BJ (cell line): Measurements from ENCODE around the gene CCL20. TPM values are rescaled to one million over a fixed set of nuclear protein-coding genes. Genes with fewer than 3 reads are reported as not detected.
"Not testable (repeated sequence)": the region's sequence is repeated elsewhere in the genome, so short reads cannot be mapped to it uniquely, and the experiment has no call there.

Source experiments
- CTCF ChIA-PET: fragments of 350-600 bp; formaldehyde crosslinking; extraction: SDS; loops from one replicate; lab custom pipeline; 2021; ENCODE audit warnings: antibody characterized with exemption, inconsistent platforms; lab: Yijun Ruan, JAX
- POLR2A ChIA-PET: fragments of 300-600 bp; sonication (Branson Sonifier 250); formaldehyde crosslinking; extraction: SDS; loops from one replicate; lab custom pipeline; 2021; ENCODE audit warnings: antibody characterized with exemption; lab: Charles Lee
- DNase-seq: peaks from one replicate; pipeline ENCODE4 v3.0.0-alpha.2; 2011; ENCODE audit warnings: low read depth
- H3K27me3 ChIP-seq: 2 replicates; pipeline ENCODE4 v1.6.0; 2011; ENCODE audit warnings: low read length; ENCODE audit not compliant: control insufficient read depth, insufficient read depth
- H3K36me3 ChIP-seq: 2 replicates; pipeline ENCODE4 v1.5.1; 2011; ENCODE audit warnings: low read length; ENCODE audit not compliant: control insufficient read depth, insufficient read depth
- H3K4me3 ChIP-seq: 2 replicates; pipeline ENCODE4 v1.5.1; 2011; ENCODE audit warnings: low read depth, mild to moderate bottlenecking, control low read depth, low read length
- CTCF ChIP-seq: IDR thresholded peaks from 2 replicates; pipeline ENCODE4 v1.5.1; 2011; ENCODE audit warnings: low read depth, mild to moderate bottlenecking, control low read depth, inconsistent platforms, low read length, moderate library complexity; ENCODE audit not compliant: insufficient read depth
- polyA plus RNA-seq: library from polyadenylated mRNA; depleted of rRNA; stranded (reverse); fragments of >200 nt; gene quantifications from 2 replicates; pipeline ENCODE4 v1.2.3, GENCODE V29; 2011

The CCL20 gene
- polyA plus RNA-seq, 1 experiment = not detected

DNA sequence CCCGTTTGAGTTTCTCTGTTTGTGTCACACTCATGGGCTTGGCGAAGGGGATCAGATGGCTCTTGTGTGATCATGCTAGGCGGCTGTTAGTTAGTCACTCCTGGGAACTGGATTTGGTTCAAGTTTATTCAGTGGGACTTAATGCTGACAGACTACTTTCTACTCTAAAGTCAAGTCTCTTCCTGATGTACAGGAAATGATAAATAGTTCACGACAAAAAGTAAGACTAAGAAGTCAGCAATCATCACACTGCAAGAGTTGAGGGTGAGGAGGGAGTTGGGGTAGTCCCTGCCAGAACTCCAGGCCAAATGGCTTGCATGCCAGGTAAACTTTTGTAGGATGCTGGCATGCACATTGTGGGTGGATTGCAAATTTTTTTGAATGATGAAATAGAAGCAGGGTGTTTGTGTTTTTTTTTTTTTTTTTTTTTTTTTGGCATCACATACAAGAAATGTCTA lies 25.1 kb upstream of the CCL20 start:
- CTCF ChIA-PET = no interaction called here

DNA sequence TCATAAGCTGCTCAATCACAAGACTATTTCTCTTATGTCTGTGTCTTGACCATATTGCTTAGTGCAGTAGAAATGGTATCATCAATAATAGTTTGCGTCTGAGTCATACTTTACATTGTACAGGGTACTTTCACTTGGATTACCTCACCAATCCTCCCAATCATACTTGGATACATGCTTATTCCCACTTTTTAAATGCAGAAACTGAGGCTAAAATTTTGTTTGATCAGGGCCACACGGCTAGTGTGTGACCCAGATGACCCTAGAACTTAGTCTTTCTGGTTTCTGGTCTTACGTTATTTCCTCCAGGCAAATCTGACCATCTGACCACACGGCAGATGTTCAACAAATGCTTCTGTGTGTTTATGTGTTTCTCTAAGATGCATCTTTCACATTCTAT lies 23.8 kb upstream of the CCL20 start:
- no peak for TF ChIP-seq CTCF
- ChIA-PET POLR2A (interaction anchor here (0.6 kb wide), 1 partner anchor 89 kb away, joined by 3 read pairs; no protein-coding TSS in a partner anchor), CTCF (no interaction called here)

More for the DNA sequence above, 25.1 kb upstream of the CCL20 start:
- Histone ChIP-seq H3K4me3 (no peak overlapping the region), H3K27me3 (0 out of 2 replicates have a peak, but pooled peaks cover 1% of the 10 kb centered on the region), H3K36me3 (no peaks in the 10 kb centered on the region)
- DNase-seq = no peak
- POLR2A ChIA-PET = no interaction called here
- no peak for TF ChIP-seq CTCF

GRCh38 chr2:227793148-227793712 lies 20.4 kb upstream of the CCL20 start:
- Histone ChIP-seq H3K36me3 (no peaks in the 10 kb centered on the region), H3K27me3 (no peaks in the 10 kb centered on the region), H3K4me3 (no peak overlapping the region)
- CTCF ChIA-PET = interaction anchor here (1.2 kb wide), 1 partner anchor 27 kb away, joined by 3 read pairs; no protein-coding TSS in a partner anchor
- DNase-seq = no peak
- POLR2A ChIA-PET = no interaction called here
- no peak for TF ChIP-seq CTCF

More for the DNA sequence above, 23.8 kb upstream of the CCL20 start:
- 0 out of 2 replicates have a peak, but pooled peaks cover 1% of the 10 kb centered on the region for H3K27me3 ChIP-seq
- DNase-seq = no peak
- no peak overlapping the region for H3K4me3 ChIP-seq
- no peaks in the 10 kb centered on the region for H3K36me3 ChIP-seq

DNA sequence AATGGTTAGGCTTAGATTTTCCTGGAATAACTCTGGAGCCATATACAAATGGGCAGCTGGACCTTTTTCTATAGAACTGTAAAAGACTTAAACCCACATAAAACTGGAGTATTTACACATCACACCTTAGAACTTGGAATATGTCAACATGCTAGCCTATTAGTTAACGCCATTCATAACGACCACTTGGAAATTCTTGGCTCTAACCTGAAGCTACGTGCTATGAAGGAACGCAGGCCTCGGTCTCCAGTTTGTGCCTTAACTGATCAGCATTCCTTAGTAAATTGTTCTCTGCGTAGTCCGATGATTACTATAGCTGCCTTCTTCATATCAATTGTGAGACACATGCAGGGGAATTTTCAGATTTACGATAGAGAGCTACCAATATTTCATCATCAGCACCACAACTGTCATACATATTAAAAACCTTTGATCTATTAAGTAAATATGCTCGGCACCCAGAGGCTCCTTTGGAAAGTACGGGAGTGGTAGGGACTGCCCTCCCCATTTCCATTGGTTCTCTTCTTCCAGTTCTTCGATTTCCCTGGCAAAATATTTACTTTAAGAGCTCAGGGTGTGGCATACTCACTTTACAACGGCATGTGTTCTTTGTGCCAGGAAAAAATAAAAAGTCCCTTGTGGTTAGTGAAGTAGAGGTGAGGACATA lies 17.5 kb upstream of the CCL20 start:
- H3K36me3 ChIP-seq = no peaks in the 10 kb centered on the region
- DNase-seq = no peak
- ChIA-PET CTCF (interaction anchor here (0.7 kb wide), 1 partner anchor 522 kb away, joined by 3 read pairs; no protein-coding TSS in a partner anchor), POLR2A (no interaction called here)
- no peak for TF ChIP-seq CTCF
- no peak overlapping the region for H3K4me3 ChIP-seq
- no peaks in the 10 kb centered on the region for H3K27me3 ChIP-seq

DNA sequence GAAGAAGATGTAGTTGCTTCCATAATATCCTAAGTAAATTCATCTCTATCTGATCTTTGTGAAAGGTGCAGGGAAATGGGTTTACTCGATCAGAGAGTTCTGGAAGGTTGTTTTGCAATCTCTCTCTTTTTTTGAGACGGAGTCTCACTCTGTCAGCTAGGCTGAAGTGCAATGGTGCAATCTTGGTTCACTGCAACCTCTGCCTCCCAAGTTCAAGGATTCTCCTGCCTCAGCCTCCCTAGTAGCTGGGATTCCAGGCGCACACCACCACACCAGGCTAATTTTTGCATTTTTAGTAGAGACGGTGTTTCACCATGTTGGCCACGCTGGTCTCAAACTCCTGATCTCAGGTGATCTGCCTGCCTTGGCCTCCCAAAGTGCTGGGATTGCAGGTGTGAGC lies 16.9 kb upstream of the CCL20 start:
- CTCF ChIA-PET = interaction anchor here (0.7 kb wide), 1 partner anchor 522 kb away, joined by 3 read pairs; no protein-coding TSS in a partner anchor
- H3K4me3 ChIP-seq, DNase-seq, POLR2A ChIA-PET, H3K36me3 ChIP-seq, H3K27me3 ChIP-seq: not testable (repeated sequence)
